ACC112 (cell line): ENCODE measurements around the gene RIPOR1.
"Not testable (repeated sequence)": the region's sequence is repeated elsewhere in the genome, so short reads cannot be mapped to it uniquely, and the experiment has no call there.

Source experiments
- H2AFZ ChIP-seq: fragments of 200-600 bp; sonication (generic); one replicate; pipeline ENCODE4 v1.6.0; 2017; ENCODE audit warnings: antibody characterized with exemption, low read length; ENCODE audit not compliant: unreplicated experiment
- H3K27ac ChIP-seq: fragments of 200-600 bp; sonication (generic); 2 replicates; pipeline ENCODE4 v1.5.1; 2014; ENCODE audit warnings: low read depth, mild to moderate bottlenecking, antibody characterized with exemption, low read length, moderate library complexity
- H3K27me3 ChIP-seq: fragments of 200-600 bp; sonication (generic); 2 replicates; pipeline ENCODE4 v1.6.1; 2014; ENCODE audit warnings: mild to moderate bottlenecking, antibody characterized with exemption, low read length, moderate library complexity, mixed read lengths; ENCODE audit not compliant: insufficient read depth
- H3K36me3 ChIP-seq: fragments of 200-600 bp; sonication (generic); 2 replicates; pipeline ENCODE4 v1.6.1; 2016; ENCODE audit warnings: mild to moderate bottlenecking, antibody characterized with exemption, low read length, moderate library complexity, mixed read lengths; ENCODE audit not compliant: insufficient read depth
- H3K4me1 ChIP-seq: fragments of 200-600 bp; sonication (generic); one replicate; pipeline ENCODE4 v1.6.1; 2016; ENCODE audit warnings: low read length, mixed read lengths; ENCODE audit not compliant: insufficient read depth, unreplicated experiment, control insufficient read depth
- H3K4me3 ChIP-seq: fragments of 200-600 bp; sonication (generic); 2 replicates; pipeline ENCODE4 v1.5.1; 2014; ENCODE audit warnings: mild to moderate bottlenecking, low read depth, low read length
- H3K79me2 ChIP-seq: fragments of 200-600 bp; sonication (generic); one replicate; pipeline ENCODE4 v1.6.0; 2016; ENCODE audit warnings: low read length; ENCODE audit not compliant: control insufficient read depth, unreplicated experiment, insufficient read depth

The RIPOR1 gene

GRCh38 chr16:67531247-67531646 lies 2.6 kb downstream of the RIPOR1 start:
- H3K4me3 ChIP-seq = peak overlapping the region; percentile 94
- H2AFZ ChIP-seq = no peak overlapping the region
- H3K36me3 ChIP-seq = no peaks in the 10 kb centered on the region
- peaks cover 56% of the 10 kb centered on the region for H3K79me2 ChIP-seq
- H3K27ac ChIP-seq = no peak overlapping the region
- H3K4me1 ChIP-seq = peaks cover 20% of the 10 kb centered on the region
- H3K27me3 ChIP-seq = no peaks in the 10 kb centered on the region

GRCh38 chr16:67533024-67533560 lies 4.5 kb downstream of the RIPOR1 start:
- H3K36me3 ChIP-seq = no peaks in the 10 kb centered on the region
- peaks cover 67% of the 10 kb centered on the region for H3K79me2 ChIP-seq
- no peak overlapping the region for H3K27ac ChIP-seq
- no peak overlapping the region for H3K4me3 ChIP-seq
- peaks cover 24% of the 10 kb centered on the region for H3K4me1 ChIP-seq
- H3K27me3 ChIP-seq = no peaks in the 10 kb centered on the region
- no peak overlapping the region for H2AFZ ChIP-seq

GRCh38 chr16:67533987-67534386 lies 5.4 kb downstream of the RIPOR1 start:
- H3K4me1 ChIP-seq = peaks cover 29% of the 10 kb centered on the region
- not testable (repeated sequence) for H3K27me3 ChIP-seq, H3K4me3 ChIP-seq, H3K27ac ChIP-seq, H3K36me3 ChIP-seq, H2AFZ ChIP-seq
- peaks cover 75% of the 10 kb centered on the region for H3K79me2 ChIP-seq

- no peaks in the 10 kb centered on the region for H3K27me3 ChIP-seq
- peaks cover 76% of the 10 kb centered on the region for H3K79me2 ChIP-seq
- H3K4me1 ChIP-seq = peaks cover 33% of the 10 kb centered on the region
These were observed 5.8 kb downstream of the RIPOR1 start for GRCh38 chr16:67534431-67534830.

GRCh38 chr16:67535201-67535600 lies 6.6 kb downstream of the RIPOR1 start:
- Histone ChIP-seq H3K4me1 (peaks cover 35% of the 10 kb centered on the region), H3K36me3 (no peaks in the 10 kb centered on the region), H3K79me2 (peaks cover 74% of the 10 kb centered on the region), H3K27me3 (no peaks in the 10 kb centered on the region), H3K27ac (no peak overlapping the region), H2AFZ (no peak overlapping the region), H3K4me3 (no peak overlapping the region)

More at GRCh38 chr16:67534431-67534830, 5.8 kb downstream of the RIPOR1 start:
- H3K36me3 ChIP-seq = no peaks in the 10 kb centered on the region
- H3K4me3 ChIP-seq = no peak overlapping the region
- H3K27ac ChIP-seq = no peak overlapping the region
- no peak overlapping the region for H2AFZ ChIP-seq

GRCh38 chr16:67537270-67537635 lies 8.6 kb downstream of the RIPOR1 start:
- H3K4me3 ChIP-seq = peak overlapping the region; percentile 90
- H3K4me1 ChIP-seq = peaks cover 37% of the 10 kb centered on the region
- no peak overlapping the region for H2AFZ ChIP-seq
- no peaks in the 10 kb centered on the region for H3K27me3 ChIP-seq
- H3K36me3 ChIP-seq = peaks cover 5% of the 10 kb centered on the region; the same call in 1 of the 2 replicates
- peaks cover 55% of the 10 kb centered on the region for H3K79me2 ChIP-seq
- H3K27ac ChIP-seq = peak overlapping the region; percentile 55; the same call in 1 of the 2 replicates

- Histone ChIP-seq H2AFZ (no peak overlapping the region), H3K27me3 (no peaks in the 10 kb centered on the region), H3K79me2 (peaks cover 48% of the 10 kb centered on the region), H3K27ac (peak overlapping the region; percentile 55; the same call in 1 of the 2 replicates), H3K36me3 (peaks cover 5% of the 10 kb centered on the region; the same call in 1 of the 2 replicates), H3K4me3 (peak overlapping the region; percentile 90), H3K4me1 (peaks cover 38% of the 10 kb centered on the region)
These were observed 9.3 kb downstream of the RIPOR1 start for GRCh38 chr16:67537636-67538591.

- peaks cover 5% of the 10 kb centered on the region; the same call in 1 of the 2 replicates for H3K36me3 ChIP-seq
- no peak overlapping the region for H3K27ac ChIP-seq
- H3K4me1 ChIP-seq = peaks cover 35% of the 10 kb centered on the region
- H3K27me3 ChIP-seq = no peaks in the 10 kb centered on the region
- H3K4me3 ChIP-seq = peak overlapping the region; percentile 90
- H3K79me2 ChIP-seq = peaks cover 41% of the 10 kb centered on the region
- no peak overlapping the region for H2AFZ ChIP-seq
These were observed 10.1 kb downstream of the RIPOR1 start for GRCh38 chr16:67538666-67539101.

- Histone ChIP-seq H3K79me2 (peaks cover 41% of the 10 kb centered on the region), H3K36me3 (peaks cover 5% of the 10 kb centered on the region; the same call in 1 of the 2 replicates), H3K4me3 (no peak overlapping the region), H2AFZ (no peak overlapping the region), H3K27me3 (no peaks in the 10 kb centered on the region), H3K4me1 (peaks cover 35% of the 10 kb centered on the region), H3K27ac (no peak overlapping the region)
These were observed 10.6 kb downstream of the RIPOR1 start for GRCh38 chr16:67539271-67539670.

GRCh38 chr16:67539691-67540635 lies 11.3 kb downstream of the RIPOR1 start:
- Histone ChIP-seq H2AFZ (no peak overlapping the region), H3K27ac (no peak overlapping the region), H3K4me1 (peaks cover 35% of the 10 kb centered on the region), H3K36me3 (peaks cover 5% of the 10 kb centered on the region; the same call in 1 of the 2 replicates), H3K27me3 (no peaks in the 10 kb centered on the region), H3K79me2 (peaks cover 39% of the 10 kb centered on the region), H3K4me3 (no peak overlapping the region)
